AG20443 (cell line): ENCODE measurements around the gene SON.

Experiments
- DNase-seq: peaks from one replicate; pipeline ENCODE4 v3.0.0; 2012; ENCODE audit warnings: low spot score, mixed read lengths

Gene SON

DNA sequence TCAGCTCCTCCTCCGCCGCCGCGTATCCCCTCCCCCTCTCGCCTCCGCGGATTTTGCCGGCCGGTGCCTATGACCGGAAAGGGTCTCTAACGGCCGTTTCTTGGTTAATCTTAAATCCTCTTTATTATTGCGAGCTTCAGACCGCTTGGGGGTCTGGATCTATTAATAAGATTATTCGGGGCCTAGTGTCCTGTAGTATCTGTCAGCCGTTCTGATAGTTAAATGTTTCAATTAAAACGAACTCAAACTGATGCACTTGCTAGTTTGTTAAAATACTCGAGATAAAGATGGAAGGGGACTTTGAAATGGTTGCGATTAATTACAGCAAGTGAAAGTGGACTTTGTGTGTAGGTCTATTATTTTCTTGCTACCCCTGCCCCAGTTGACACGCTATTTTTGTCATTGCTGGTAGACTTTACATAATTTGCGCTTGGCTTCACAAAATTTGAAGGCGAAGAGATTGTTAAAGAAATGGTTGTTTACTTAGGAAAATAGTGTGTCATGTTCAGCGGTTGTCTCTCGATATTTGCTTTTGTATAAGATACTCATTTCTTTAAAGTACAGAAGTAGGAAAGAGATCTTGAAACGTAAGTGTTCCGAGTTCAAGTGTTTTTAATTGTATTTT lies 779 bp downstream of the SON start:
- DNase-seq = no peak

DNA sequence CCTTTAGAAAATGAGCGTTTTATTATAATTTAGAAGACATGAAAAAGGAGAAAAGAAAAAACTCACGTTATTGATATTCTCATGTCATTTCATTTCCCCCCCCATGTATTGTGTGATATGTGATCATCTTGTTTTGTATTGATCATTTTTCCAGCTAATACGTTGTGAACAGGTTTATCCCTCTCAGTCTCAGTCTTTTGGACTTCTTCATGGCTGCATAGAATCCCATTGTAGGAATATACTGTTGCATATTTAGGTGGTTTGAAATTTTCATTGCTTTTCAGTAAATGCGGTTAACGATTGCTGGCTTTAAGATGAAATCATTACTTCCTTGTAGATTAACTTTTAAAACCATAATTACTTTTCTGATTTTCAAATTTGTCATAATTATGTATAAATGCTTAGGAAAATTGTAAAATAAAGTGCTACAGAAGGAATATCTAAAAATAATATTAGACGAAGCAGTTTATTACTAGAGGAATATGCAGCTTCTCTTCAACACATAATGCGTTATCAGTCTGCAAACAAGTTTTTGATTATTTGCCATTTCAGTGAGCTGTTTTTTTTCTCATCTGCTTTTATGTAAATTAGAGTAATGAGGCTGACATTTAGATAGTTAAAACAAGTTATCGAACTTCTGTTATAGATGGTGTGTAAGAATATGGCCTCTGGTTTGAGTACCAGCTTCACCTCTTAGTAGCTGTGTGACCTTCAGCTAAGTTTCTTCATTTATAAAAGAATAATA lies 1.8 kb downstream of the SON start:
- DNase-seq = no peak

DNA sequence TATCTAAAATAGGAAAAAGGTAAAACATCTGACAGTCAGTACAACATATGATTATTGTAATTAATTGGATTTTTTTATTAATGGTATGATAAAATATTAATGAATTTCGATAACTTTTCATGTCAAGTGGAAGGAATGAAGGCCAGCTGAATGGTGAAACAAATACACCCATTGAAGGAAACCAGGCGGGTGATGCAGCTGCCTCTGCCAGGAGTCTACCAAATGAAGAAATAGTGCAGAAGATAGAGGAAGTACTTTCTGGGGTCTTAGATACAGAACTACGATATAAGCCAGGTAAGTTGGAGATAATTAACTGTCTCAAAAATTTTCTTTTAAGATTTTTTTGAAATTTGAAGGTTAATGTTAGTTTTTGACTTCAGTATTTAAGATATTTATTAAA lies 3.2 kb downstream of the SON start:
- DNase-seq = no peak

DNA sequence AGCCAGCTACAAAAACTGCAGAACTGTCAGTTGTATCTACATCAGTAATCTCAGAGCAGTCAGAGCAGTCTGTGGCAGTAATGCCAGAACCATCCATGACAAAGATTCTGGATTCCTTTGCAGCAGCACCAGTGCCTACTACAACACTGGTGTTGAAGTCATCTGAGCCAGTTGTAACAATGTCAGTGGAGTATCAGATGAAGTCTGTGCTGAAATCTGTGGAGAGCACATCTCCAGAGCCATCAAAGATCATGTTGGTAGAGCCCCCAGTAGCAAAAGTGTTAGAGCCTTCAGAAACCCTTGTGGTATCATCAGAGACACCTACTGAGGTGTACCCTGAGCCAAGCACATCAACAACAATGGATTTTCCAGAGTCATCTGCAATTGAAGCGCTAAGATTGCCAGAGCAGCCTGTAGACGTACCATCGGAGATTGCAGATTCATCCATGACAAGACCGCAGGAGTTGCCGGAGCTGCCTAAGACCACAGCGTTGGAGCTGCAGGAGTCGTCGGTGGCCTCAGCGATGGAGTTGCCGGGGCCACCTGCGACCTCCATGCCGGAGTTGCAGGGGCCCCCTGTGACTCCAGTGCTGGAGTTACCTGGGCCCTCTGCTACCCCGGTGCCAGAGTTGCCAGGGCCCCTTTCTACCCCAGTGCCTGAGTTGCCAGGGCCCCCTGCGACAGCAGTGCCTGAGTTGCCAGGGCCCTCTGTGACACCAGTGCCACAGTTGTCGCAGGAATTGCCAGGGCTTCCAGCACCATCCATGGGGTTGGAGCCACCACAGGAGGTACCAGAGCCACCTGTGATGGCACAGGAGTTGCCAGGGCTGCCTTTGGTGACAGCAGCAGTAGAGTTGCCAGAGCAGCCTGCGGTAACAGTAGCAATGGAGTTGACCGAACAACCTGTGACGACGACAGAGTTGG lies 7.3 kb downstream of the SON start:
- DNase-seq = no peak

DNA sequence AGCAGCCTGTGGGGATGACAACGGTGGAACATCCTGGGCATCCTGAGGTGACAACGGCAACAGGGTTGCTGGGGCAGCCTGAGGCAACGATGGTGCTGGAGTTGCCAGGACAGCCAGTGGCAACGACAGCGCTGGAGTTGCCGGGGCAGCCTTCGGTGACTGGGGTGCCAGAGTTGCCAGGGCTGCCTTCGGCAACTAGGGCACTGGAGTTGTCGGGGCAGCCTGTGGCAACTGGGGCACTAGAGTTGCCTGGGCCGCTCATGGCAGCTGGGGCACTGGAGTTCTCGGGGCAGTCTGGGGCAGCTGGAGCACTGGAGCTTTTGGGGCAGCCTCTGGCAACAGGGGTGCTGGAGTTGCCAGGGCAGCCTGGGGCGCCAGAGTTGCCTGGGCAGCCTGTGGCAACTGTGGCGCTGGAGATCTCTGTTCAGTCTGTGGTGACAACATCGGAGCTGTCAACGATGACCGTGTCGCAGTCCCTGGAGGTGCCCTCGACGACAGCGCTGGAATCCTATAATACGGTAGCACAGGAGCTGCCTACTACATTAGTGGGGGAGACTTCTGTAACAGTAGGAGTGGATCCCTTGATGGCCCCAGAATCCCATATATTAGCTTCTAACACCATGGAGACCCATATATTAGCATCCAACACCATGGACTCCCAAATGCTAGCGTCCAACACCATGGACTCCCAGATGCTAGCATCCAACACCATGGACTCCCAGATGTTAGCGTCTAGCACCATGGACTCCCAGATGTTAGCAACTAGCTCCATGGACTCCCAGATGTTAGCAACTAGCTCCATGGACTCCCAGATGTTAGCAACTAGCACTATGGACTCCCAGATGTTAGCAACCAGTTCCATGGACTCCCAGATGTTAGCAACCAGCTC lies 8.2 kb downstream of the SON start:
- no peak for DNase-seq

DNA sequence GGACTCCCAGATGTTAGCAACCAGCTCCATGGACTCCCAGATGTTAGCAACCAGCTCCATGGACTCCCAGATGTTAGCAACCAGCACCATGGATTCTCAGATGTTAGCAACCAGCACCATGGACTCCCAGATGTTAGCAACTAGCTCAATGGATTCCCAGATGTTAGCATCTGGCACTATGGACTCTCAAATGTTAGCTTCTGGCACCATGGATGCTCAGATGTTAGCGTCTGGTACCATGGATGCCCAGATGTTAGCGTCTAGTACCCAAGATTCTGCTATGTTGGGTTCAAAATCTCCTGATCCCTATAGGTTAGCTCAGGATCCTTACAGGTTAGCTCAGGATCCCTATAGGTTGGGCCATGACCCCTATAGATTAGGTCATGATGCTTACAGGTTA lies 8.8 kb downstream of the SON start:
- no peak for DNase-seq

DNA sequence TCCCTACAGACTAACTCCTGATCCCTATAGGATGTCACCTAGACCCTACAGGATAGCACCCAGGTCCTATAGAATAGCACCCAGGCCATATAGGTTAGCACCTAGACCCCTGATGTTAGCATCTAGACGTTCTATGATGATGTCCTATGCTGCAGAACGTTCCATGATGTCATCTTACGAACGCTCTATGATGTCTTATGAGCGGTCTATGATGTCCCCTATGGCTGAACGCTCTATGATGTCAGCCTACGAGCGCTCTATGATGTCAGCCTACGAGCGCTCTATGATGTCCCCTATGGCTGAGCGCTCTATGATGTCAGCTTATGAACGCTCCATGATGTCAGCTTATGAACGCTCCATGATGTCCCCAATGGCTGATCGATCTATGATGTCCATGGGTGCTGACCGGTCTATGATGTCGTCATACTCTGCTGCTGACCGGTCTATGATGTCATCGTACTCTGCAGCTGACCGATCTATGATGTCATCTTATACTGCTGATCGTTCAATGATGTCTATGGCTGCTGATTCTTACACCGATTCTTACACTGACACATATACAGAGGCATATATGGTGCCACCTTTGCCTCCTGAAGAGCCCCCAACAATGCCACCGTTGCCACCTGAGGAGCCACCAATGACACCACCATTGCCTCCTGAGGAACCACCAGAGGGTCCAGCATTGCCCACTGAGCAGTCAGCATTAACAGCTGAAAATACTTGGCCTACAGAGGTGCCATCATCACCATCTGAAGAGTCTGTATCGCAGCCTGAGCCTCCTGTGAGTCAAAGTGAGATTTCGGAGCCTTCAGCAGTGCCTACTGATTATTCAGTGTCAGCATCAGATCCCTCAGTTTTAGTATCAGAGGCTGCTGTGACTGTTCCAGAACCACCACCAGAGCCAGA lies 9.5 kb downstream of the SON start:
- DNase-seq = no peak

DNA sequence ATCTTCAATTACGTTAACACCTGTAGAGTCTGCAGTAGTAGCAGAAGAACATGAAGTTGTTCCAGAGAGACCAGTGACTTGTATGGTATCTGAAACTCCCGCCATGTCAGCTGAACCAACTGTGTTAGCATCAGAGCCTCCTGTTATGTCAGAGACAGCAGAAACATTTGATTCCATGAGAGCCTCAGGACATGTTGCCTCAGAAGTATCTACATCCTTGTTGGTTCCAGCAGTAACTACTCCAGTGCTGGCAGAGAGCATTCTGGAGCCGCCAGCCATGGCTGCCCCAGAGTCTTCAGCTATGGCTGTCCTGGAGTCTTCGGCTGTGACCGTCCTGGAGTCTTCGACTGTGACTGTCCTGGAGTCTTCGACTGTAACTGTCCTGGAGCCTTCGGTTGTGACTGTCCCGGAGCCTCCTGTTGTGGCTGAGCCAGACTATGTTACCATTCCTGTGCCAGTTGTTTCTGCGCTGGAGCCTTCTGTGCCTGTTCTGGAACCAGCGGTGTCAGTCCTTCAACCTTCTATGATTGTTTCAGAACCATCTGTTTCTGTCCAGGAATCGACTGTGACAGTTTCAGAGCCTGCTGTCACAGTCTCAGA lies 10.3 kb downstream of the SON start:
- DNase-seq = no peak

DNA sequence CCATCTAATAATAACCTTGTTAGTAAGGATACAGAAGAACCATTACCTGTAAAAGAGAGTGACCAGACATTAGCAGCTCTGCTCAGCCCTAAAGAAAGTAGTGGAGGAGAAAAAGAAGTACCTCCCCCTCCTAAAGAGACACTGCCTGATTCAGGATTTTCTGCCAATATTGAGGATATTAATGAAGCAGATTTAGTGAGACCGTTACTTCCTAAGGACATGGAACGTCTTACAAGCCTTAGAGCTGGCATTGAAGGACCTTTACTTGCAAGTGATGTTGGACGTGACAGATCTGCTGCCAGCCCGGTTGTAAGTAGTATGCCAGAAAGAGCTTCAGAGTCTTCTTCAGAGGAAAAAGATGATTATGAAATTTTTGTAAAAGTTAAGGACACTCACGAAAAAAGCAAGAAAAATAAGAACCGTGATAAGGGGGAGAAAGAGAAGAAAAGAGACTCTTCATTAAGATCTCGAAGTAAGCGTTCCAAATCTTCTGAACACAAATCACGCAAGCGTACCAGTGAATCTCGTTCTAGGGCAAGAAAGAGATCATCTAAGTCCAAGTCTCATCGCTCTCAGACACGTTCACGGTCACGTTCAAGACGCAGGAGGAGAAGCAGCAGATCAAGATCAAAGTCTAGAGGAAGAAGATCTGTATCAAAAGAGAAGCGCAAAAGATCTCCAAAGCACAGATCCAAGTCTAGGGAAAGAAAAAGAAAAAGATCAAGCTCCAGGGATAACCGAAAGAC lies 11.6 kb downstream of the SON start:
- DNase-seq = no peak

DNA sequence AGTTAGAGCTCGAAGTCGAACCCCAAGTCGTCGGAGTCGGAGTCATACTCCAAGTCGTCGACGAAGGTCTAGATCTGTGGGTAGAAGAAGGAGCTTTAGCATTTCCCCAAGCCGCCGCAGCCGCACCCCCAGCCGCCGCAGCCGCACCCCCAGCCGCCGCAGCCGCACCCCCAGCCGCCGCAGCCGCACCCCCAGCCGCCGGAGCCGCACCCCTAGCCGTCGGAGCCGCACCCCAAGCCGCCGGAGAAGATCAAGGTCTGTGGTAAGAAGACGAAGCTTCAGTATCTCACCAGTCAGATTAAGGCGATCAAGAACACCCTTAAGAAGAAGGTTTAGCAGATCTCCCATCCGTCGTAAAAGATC lies 12.1 kb downstream of the SON start:
- DNase-seq = no peak

DNA sequence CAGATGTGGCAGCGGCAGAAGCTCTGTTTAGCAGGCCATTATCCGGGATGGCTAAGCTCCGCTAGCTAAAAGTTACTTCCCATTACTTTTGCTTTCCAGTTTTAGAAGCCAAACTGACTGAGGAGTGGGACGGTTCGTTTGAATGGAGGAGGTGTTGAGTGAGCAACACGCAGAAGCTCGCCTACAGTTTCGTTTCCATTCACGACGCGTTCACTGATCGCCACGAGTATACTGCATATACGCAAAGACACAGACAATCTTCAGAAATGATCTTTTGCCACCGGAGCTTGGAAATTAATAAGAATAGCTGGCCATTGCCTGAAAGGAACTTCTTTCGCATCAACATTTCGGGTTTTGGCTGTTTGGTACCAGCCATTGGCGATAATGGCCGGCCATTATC lies 14.6 kb downstream of the SON start:
- no peak for DNase-seq

DNA sequence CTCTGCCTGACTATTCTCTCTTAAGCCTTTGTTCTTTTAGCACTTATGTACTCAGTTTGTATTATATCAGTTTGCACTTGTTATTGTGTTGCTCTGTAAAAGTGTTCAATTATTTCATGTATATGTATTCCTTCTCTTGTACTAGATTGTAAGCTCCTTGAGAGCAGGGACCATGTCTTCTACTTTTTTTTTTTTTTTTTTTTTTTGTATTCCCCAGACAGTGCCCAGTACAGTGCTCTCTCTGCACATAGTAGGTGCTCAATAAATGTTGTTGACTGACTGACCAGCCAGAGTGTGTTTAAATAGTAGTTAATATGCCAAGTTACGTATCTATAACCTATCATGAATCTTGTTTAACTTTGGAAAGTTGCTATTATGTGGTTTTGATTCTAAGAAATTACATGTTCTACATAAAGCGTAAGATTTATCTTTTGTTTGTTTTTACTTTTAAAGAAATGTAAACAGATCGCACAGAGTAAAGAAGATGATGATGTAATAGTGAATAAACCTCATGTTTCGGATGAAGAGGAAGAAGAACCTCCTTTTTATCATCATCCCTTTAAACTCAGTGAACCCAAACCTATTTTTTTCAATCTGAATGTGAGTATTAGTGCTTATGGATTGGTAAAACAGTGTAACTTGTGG lies 16.1 kb downstream of the SON start:
- DNase-seq = no peak

DNA sequence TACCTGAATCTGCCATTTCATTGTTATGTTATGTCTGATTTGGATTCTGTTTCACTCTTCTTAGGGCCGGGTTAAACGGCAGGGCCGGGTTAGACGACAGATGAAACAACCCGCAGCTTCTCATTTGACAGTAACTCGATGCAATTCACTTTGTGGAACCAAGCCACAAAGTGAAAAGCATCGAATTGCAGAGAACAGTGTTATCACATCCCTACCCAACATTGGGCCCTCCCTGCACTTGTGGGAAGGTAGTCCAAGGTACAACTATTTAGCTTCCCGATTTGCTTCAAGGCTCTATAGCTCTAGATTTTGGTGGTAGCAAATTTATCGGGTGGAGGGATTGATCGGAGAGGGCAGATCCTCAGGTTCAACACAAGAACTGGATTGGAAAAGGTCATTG lies 17.0 kb downstream of the SON start:
- DNase-seq = no peak

DNA sequence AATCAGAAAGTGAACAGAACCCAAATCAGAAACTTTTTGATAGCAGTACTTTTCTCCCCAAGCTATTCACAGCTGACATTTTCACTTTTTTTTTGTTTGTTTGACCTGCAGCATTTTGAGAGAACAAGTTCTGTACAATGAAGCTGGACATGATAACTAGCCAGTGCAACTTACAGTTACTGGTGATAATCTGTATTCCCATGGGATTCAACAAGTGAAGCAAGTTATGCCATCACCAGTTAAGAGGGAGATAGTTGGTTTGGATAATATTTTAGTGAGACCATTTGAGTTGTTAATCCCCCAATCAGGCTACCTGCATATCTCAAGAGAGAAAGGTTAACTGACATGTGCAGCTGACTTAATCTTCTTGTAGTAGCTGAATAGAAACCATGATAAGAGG lies 18.1 kb downstream of the SON start:
- DNase-seq = no peak

DNA sequence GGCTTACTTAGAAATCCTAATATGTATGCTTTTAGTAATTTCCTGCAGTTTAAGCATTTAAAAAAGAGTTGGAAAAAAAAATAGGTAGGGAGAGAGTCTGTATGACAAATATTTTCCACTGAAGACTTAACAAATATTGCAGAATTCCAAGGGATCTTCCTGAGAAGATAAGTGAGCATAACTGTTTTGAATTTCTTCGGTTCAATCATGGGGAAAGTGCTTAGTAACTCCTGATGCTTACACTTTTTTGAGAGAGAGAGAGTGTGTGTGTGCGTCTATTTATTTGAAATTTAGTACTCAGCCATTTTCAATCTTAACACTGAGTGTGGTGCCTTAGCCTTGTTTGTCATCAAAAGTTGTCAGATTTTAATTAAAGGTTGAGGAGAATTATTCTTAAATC lies 18.5 kb downstream of the SON start:
- no peak for DNase-seq

DNA sequence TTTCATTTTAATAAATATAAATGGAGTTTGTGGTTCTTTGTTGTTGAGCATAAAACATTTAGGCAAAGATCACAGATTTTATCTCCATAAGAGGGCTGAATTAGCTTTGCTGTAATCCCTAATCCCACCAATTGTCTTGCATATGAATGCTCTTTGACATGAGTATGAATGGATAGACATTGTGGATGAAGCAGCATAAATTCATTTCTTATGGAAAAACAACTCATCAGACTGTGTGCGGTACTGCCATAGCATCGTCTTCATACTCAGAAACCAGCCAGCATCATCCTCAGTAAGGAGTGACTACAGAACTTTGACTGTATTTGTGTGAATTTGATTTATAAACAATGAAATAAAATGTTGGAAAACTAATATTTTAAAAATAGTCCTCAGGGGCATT lies 19.6 kb downstream of the SON start:
- no peak for DNase-seq

DNA sequence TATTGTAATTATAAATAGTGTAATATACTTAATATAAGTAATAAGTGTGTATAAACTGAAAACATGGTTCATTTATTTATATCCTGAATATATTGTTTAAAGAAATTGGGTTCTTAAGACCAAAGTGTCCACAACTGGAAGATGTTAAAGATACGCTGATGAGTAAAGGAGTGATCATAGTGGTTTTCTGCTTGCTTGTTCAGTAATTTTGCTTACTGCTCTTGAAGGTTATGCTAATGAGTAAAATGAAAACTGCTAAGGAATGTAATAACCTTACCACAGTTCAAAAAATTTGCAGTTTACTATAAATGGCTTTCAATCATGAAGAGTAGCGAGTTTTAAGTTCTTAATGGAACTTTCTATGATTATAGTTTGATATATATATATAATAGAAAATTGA lies 23.7 kb downstream of the SON start:
- no peak for DNase-seq

DNA sequence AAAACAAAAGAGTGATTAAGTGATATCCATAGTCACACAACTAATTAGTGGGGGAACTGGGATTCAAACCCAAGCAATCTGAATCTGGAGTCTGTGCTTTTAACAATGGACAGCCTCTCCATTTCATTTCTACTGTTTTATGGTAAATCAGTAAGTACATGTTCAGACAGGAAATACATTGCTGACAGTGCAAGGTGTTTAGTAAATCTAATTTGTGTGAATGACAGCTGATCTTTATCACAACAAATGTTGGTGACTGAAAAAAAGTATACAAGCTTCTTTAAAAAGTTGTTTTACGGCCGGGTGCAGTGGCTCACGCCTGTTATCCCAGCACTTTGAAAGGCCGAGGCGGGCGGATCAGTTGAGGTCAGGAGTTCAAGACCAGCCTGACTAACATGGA lies 25.1 kb downstream of the SON start:
- DNase-seq = no peak

DNA sequence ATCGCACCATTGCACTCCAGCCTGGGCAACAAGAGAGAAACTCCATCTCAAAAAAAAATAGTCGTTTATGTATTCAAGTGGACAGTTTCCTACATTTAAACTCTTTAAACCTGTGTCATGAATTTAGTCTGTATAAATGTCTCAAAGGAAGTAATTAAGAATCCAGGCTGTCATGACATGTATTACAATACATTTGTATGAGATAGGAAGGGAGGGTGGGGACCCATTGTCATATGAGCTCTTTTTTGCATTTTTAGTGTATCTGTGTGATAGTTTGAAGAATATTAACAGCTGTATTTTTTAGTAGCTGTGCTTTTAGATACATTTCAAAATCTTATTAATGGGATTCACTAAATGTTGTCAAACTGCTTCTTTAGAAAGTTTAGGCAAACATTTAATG lies 25.6 kb downstream of the SON start:
- no peak for DNase-seq
